BJ (cell line): Measurements from ENCODE around the gene TRPT1. TPM values are rescaled to one million over a fixed set of nuclear protein-coding genes. Genes with fewer than 3 reads are reported as not detected.

Source experiments
- CTCF ChIA-PET: fragments of 350-600 bp; formaldehyde crosslinking; extraction: SDS; loops from one replicate; lab custom pipeline; 2021; ENCODE audit warnings: antibody characterized with exemption, inconsistent platforms; lab: Yijun Ruan, JAX
- POLR2A ChIA-PET: fragments of 300-600 bp; sonication (Branson Sonifier 250); formaldehyde crosslinking; extraction: SDS; loops from one replicate; lab custom pipeline; 2021; ENCODE audit warnings: antibody characterized with exemption; lab: Charles Lee
- DNase-seq: peaks from one replicate; pipeline ENCODE4 v3.0.0-alpha.2; 2011; ENCODE audit warnings: low read depth
- H3K27me3 ChIP-seq: 2 replicates; pipeline ENCODE4 v1.6.0; 2011; ENCODE audit warnings: low read length; ENCODE audit not compliant: control insufficient read depth, insufficient read depth
- H3K36me3 ChIP-seq: 2 replicates; pipeline ENCODE4 v1.5.1; 2011; ENCODE audit warnings: low read length; ENCODE audit not compliant: control insufficient read depth, insufficient read depth
- H3K4me3 ChIP-seq: 2 replicates; pipeline ENCODE4 v1.5.1; 2011; ENCODE audit warnings: low read depth, mild to moderate bottlenecking, control low read depth, low read length
- polyA plus RNA-seq: library from polyadenylated mRNA; depleted of rRNA; stranded (reverse); fragments of >200 nt; gene quantifications from 2 replicates; pipeline ENCODE4 v1.2.3, GENCODE V29; 2011
- TF ChIP-seq, protein P1 (sequence below): IDR thresholded peaks from 2 replicates; pipeline ENCODE4 v1.5.1; 2011; ENCODE audit warnings: low read depth, mild to moderate bottlenecking, control low read depth, inconsistent platforms, low read length, moderate library complexity; ENCODE audit not compliant: insufficient read depth

The TRPT1 gene
- polyA plus RNA-seq, 1 experiment, result 53.1 TPM

DNA sequence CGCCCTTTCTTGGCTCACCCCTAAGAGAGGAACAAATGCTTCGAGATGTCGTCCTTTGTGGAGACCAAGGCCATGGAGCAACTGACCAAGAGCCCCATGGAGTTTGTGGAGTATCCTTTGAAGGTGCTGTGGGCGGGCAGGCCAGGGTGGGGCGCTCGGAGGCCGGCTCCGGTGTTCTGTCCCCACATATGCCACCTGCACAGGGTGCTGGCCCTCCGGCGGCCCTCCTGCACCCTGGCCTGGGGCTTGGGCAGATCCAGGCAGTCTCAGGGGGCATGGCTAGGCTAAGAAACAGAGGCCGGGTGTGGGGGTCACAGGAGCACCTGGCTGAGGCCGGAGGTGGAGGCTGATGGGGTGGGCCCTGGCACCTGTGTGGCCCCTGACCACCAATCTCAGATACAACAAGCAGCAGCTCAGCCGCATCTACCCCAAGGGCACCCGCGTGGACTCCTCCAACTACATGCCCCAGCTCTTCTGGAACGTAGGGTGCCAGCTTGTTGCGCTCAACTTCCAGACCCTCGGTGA lies 35.6 kb upstream of the TRPT1 start:
- POLR2A ChIA-PET, result no interaction called here
- H3K27me3 ChIP-seq, result no peaks in the 10 kb centered on the region
- CTCF ChIA-PET, result interaction anchor here (1.1 to 6.5 kb wide), 2 partner anchors 9 to 10 kb away, joined by 3 to 56 read pairs; partner anchors contain the start of gene PLCB3
- peaks cover 53% of the 10 kb centered on the region for H3K36me3 ChIP-seq
- no peak for DNase-seq
- no peak overlapping the region for H3K4me3 ChIP-seq
- TF ChIP-seq, protein P1, sequence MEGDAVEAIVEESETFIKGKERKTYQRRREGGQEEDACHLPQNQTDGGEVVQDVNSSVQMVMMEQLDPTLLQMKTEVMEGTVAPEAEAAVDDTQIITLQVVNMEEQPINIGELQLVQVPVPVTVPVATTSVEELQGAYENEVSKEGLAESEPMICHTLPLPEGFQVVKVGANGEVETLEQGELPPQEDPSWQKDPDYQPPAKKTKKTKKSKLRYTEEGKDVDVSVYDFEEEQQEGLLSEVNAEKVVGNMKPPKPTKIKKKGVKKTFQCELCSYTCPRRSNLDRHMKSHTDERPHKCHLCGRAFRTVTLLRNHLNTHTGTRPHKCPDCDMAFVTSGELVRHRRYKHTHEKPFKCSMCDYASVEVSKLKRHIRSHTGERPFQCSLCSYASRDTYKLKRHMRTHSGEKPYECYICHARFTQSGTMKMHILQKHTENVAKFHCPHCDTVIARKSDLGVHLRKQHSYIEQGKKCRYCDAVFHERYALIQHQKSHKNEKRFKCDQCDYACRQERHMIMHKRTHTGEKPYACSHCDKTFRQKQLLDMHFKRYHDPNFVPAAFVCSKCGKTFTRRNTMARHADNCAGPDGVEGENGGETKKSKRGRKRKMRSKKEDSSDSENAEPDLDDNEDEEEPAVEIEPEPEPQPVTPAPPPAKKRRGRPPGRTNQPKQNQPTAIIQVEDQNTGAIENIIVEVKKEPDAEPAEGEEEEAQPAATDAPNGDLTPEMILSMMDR, result no peak

DNA sequence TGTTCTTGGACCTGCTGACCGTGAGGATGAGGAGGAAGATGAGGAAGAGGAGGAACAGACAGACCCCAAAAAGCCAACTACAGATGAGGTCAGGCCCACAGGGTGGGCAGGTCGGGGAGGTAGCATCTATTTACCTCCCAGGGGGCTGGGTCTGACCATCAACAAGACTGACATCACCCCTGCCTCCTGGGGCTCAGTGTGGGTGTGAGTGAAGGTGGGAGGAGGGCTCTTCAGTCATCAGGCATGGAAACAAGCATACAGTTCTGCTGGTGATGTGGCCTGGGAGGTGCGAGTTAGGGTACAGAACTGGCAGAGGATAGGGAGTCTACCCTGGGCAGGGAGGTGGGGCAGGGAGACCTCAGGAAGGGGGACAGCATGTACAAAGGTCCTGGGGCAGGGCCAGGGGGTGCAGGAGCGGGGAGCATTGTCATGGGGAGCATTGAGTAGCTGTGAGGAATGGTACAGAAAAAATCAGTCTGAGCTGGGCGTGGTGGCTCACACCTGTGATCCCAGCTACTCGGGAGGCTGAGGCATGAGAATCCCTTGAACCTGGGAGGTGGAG lies 34.2 kb upstream of the TRPT1 start:
- no peak for DNase-seq
- ChIA-PET CTCF (interaction anchor here (0.8 to 6.5 kb wide), 4 partner anchors 9 to 45 kb away, joined by 3 to 56 read pairs (median 3); partner anchors contain the start of genes ESRRA and PLCB3), POLR2A (no interaction called here)

DNA sequence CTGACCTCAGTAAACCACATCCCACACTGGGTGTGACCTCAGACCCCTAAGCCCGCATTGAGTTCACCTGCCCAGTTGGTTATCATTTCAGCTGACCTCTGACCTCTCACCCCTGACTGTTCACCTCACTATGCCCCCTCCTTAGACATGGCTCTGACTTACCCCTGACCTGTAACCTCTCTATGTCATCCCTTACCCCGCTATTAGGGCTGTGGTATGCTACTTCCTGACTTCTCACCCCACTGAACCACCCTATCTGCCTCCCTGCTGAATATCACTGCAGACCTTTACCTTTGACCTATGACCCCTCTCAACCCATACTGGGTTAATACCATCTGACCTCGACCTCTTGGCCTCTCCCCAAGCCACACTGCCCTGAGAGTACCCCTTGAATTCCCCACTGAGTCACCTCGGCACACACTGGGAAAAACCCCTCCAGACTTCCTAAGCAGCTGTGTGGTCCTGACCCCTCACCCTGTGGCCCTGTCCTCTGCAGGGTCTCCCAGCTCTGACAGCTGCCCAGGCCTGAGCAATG lies 33.6 kb upstream of the TRPT1 start:
- Histone ChIP-seq H3K36me3 (peaks cover 51% of the 10 kb centered on the region), H3K4me3 (no peak overlapping the region), H3K27me3 (no peaks in the 10 kb centered on the region)
- DNase-seq, result no peak
- ChIA-PET POLR2A (no interaction called here), CTCF (interaction anchor here (0.8 kb wide), 1 partner anchor 45 kb away, joined by 3 read pairs; no protein-coding TSS in a partner anchor)
- TF ChIP-seq, protein P1, result no peak

More for the DNA sequence above, 34.2 kb upstream of the TRPT1 start:
- H3K4me3 ChIP-seq, result no peak overlapping the region
- TF ChIP-seq, protein P1, result no peak
- H3K36me3 ChIP-seq, result peaks cover 52% of the 10 kb centered on the region
- no peaks in the 10 kb centered on the region for H3K27me3 ChIP-seq

DNA sequence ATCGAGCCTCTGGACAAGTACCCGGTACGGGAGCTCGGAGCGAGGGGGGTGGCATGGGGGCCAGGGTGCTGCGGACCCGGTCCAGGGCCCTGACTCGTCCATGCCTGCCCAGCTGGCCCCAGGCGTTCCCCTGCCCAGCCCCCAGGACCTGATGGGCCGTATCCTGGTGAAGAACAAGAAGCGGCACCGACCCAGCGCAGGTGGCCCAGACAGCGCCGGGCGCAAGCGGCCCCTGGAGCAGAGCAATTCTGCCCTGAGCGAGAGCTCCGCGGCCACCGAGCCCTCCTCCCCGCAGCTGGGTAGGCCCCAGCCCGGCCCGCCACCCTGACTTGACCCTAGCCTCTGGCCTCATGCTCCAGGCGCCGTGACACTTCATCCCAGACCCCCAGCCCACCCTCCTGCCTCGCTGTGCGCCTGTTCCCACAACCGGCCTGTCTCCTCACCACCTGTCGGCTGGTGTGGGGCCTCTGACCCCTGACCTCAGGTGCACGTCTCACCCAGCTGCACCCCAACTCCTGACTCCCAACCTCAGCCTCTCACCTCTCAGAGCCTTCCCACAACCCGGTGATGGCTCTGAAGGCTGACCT lies 33.1 kb upstream of the TRPT1 start:
- Histone ChIP-seq H3K4me3 (no peak overlapping the region), H3K36me3 (peaks cover 47% of the 10 kb centered on the region), H3K27me3 (no peaks in the 10 kb centered on the region)
- no peak for DNase-seq
- TF ChIP-seq, protein P1, result no peak
- ChIA-PET CTCF (interaction anchor here (0.8 kb wide), 1 partner anchor 45 kb away, joined by 3 read pairs; no protein-coding TSS in a partner anchor), POLR2A (no interaction called here)

DNA sequence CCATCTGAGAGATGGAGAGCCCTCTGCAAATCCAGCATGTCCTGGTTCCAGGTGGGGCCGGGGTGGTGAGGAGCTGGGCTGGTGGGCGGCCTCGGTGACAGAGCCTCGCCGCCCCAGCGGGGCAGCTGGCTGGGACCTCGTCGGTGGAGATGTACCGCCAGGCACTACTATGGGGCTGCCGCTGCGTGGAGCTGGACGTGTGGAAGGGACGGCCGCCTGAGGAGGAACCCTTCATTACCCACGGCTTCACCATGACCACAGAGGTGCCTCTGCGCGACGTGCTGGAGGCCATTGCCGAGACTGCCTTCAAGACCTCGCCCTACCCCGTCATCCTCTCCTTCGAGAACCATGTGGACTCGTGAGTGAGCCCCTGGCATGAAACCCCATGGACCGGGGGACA lies 32.4 kb upstream of the TRPT1 start:
- TF ChIP-seq, protein P1, result no peak
- Histone ChIP-seq H3K4me3 (no peak overlapping the region), H3K36me3 (peaks cover 41% of the 10 kb centered on the region), H3K27me3 (no peaks in the 10 kb centered on the region)
- CTCF ChIA-PET, result interaction anchor here (1.2 to 2.0 kb wide), 2 partner anchors 9 to 10 kb away, joined by 5 to 7 read pairs; no protein-coding TSS in a partner anchor
- POLR2A ChIA-PET, result no interaction called here
- no peak for DNase-seq
